ENCODE measurements around the gene C2orf78.
"Not testable (repeated sequence)": the region's sequence is repeated elsewhere in the genome, so short reads cannot be mapped to it uniquely, and the experiment has no call there.

Gene C2orf78

GRCh38 chr2:73766994-73767393 lies 17.0 kb upstream of the C2orf78 start:
- Histone ChIP-seq H3K4me2 (ENCODE audit: low read length) (no peak overlapping the region), H3K27me3 (ENCODE audit: control insufficient read depth, insufficient read depth, low read length) (no peaks in the 10 kb centered on the region), H2AFZ (no peak overlapping the region), H3K9me3 (ENCODE audit: control insufficient read depth, low read length) (no peaks in the 10 kb centered on the region), H3K27ac (no peak overlapping the region), H3K79me2 (no peaks in the 10 kb centered on the region), H3K9ac (no peak overlapping the region), H3K36me3 (ENCODE audit: control insufficient read depth, insufficient read depth, low read length) (no peaks in the 10 kb centered on the region), H3K4me1 (no peaks in the 10 kb centered on the region), H3K4me3 (ENCODE audit: low read depth, low read length) (no peak overlapping the region)
- TF ChIP-seq CTCF (IDR thresholded peaks at IDR 0.05) = no peak

- H3K9ac ChIP-seq = no peak overlapping the region
- no peaks in the 10 kb centered on the region for H3K36me3 ChIP-seq (ENCODE audit: control insufficient read depth, insufficient read depth, low read length)
- no peak overlapping the region for H2AFZ ChIP-seq
- no peak overlapping the region for H3K4me3 ChIP-seq (ENCODE audit: low read depth, low read length)
- no peak overlapping the region for H3K4me2 ChIP-seq (ENCODE audit: low read length)
- no peak overlapping the region for H3K27ac ChIP-seq
- no peaks in the 10 kb centered on the region for H3K4me1 ChIP-seq
- no peaks in the 10 kb centered on the region for H3K27me3 ChIP-seq (ENCODE audit: control insufficient read depth, insufficient read depth, low read length)
- no peaks in the 10 kb centered on the region for H3K79me2 ChIP-seq
- no peaks in the 10 kb centered on the region for H3K9me3 ChIP-seq (ENCODE audit: control insufficient read depth, low read length)
- no peak for TF ChIP-seq CTCF (IDR thresholded peaks at IDR 0.05)
Measured at GRCh38 chr2:73770725-73771124, 13.3 kb upstream of the C2orf78 start.

- no peak overlapping the region for H3K9ac ChIP-seq
- no peaks in the 10 kb centered on the region for H3K9me3 ChIP-seq (ENCODE audit: control insufficient read depth, low read length)
- no peaks in the 10 kb centered on the region for H3K36me3 ChIP-seq (ENCODE audit: control insufficient read depth, insufficient read depth, low read length)
- TF ChIP-seq CTCF (IDR thresholded peaks at IDR 0.05) = no peak
- H3K27me3 ChIP-seq (ENCODE audit: control insufficient read depth, insufficient read depth, low read length) = no peaks in the 10 kb centered on the region
- no peak overlapping the region for H3K4me2 ChIP-seq (ENCODE audit: low read length)
- no peak overlapping the region for H3K4me3 ChIP-seq (ENCODE audit: low read depth, low read length)
- no peaks in the 10 kb centered on the region for H3K4me1 ChIP-seq
- no peak overlapping the region for H3K27ac ChIP-seq
- H3K79me2 ChIP-seq = no peaks in the 10 kb centered on the region
- H2AFZ ChIP-seq = no peak overlapping the region
Measured at GRCh38 chr2:73772819-73773218, 11.2 kb upstream of the C2orf78 start.

GRCh38 chr2:73776381-73776780 lies 7.6 kb upstream of the C2orf78 start:
- no peaks in the 10 kb centered on the region for H3K27me3 ChIP-seq (ENCODE audit: control insufficient read depth, insufficient read depth, low read length)
- no peak overlapping the region for H2AFZ ChIP-seq
- no peaks in the 10 kb centered on the region for H3K9me3 ChIP-seq (ENCODE audit: control insufficient read depth, low read length)
- H3K9ac ChIP-seq = no peak overlapping the region
- no peaks in the 10 kb centered on the region for H3K36me3 ChIP-seq (ENCODE audit: control insufficient read depth, insufficient read depth, low read length)
- H3K4me1 ChIP-seq = no peaks in the 10 kb centered on the region
- peaks cover 10% of the 10 kb centered on the region for H3K79me2 ChIP-seq
- H3K4me2 ChIP-seq (ENCODE audit: low read length) = no peak overlapping the region
- no peak overlapping the region for H3K27ac ChIP-seq
- TF ChIP-seq CTCF (IDR thresholded peaks at IDR 0.05) = no peak
- H3K4me3 ChIP-seq (ENCODE audit: low read depth, low read length) = no peak overlapping the region

- Histone ChIP-seq H2AFZ (no peak overlapping the region), H3K9me3 (ENCODE audit: control insufficient read depth, low read length) (no peaks in the 10 kb centered on the region), H3K79me2 (peaks cover 10% of the 10 kb centered on the region), H3K27ac (no peak overlapping the region), H3K4me1 (no peaks in the 10 kb centered on the region), H3K27me3 (ENCODE audit: control insufficient read depth, insufficient read depth, low read length) (no peaks in the 10 kb centered on the region), H3K36me3 (ENCODE audit: control insufficient read depth, insufficient read depth, low read length) (no peaks in the 10 kb centered on the region), H3K4me2 (ENCODE audit: low read length) (no peak overlapping the region), H3K4me3 (ENCODE audit: low read depth, low read length) (no peak overlapping the region), H3K9ac (no peak overlapping the region)
- TF ChIP-seq CTCF (IDR thresholded peaks at IDR 0.05) = no peak
Measured at GRCh38 chr2:73776869-73777519, 7.0 kb upstream of the C2orf78 start.

- H3K9ac ChIP-seq; H3K4me1 ChIP-seq; H3K27me3 ChIP-seq (ENCODE audit: control insufficient read depth, insufficient read depth, low read length); H3K36me3 ChIP-seq (ENCODE audit: control insufficient read depth, insufficient read depth, low read length); H3K27ac ChIP-seq; H3K9me3 ChIP-seq (ENCODE audit: control insufficient read depth, low read length); H3K79me2 ChIP-seq: not testable (repeated sequence)
- Histone ChIP-seq H3K4me3 (ENCODE audit: low read depth, low read length) (peak overlapping the region; percentile 96), H2AFZ (peak overlapping the region; percentile 96), H3K4me2 (ENCODE audit: low read length) (peak overlapping the region; percentile 90)
Measured at GRCh38 chr2:73778867-73779466, 5.0 kb upstream of the C2orf78 start.
